ENCODE measurements around the gene UBE2I.

The UBE2I gene

GRCh38 chr16:1279081-1279944 lies 30.1 kb upstream of the UBE2I start:
- TF ChIP-seq CTCF (IDR thresholded peaks at IDR 0.05), result no peak
- no peak for TF ChIP-seq ZFX (IDR thresholded peaks at IDR 0.05; ENCODE audit: borderline replicate concordance)

GRCh38 chr16:1279945-1280589 lies 29.4 kb upstream of the UBE2I start:
- H3K27ac ChIP-seq, result no peak overlapping the region
- no peak for TF ChIP-seq ZFX (IDR thresholded peaks at IDR 0.05; ENCODE audit: borderline replicate concordance)

More at GRCh38 chr16:1279081-1279944, 30.1 kb upstream of the UBE2I start:
- H3K27ac ChIP-seq, result no peak overlapping the region

- no peak overlapping the region for H3K27ac ChIP-seq
- TF ChIP-seq ZFX (IDR thresholded peaks at IDR 0.05; ENCODE audit: borderline replicate concordance) (no peak), CTCF (IDR thresholded peaks at IDR 0.05) (no peak)
Observed at GRCh38 chr16:1280783-1281182, 28.7 kb upstream of the UBE2I start.

- TF ChIP-seq CTCF (IDR thresholded peaks at IDR 0.05) (no peak), ZFX (IDR thresholded peaks at IDR 0.05; ENCODE audit: borderline replicate concordance) (no peak)
- no peak overlapping the region for H3K27ac ChIP-seq
Observed at GRCh38 chr16:1281517-1281916, 27.9 kb upstream of the UBE2I start.

- TF ChIP-seq CTCF (IDR thresholded peaks at IDR 0.05) (no peak), ZFX (IDR thresholded peaks at IDR 0.05; ENCODE audit: borderline replicate concordance) (no peak)
- no peak overlapping the region for H3K27ac ChIP-seq
Observed at GRCh38 chr16:1282324-1282973, 27.0 kb upstream of the UBE2I start.

- TF ChIP-seq ZFX (IDR thresholded peaks at IDR 0.05; ENCODE audit: borderline replicate concordance), result no peak
- TF ChIP-seq CTCF (IDR thresholded peaks at IDR 0.05), result no peak
- no peak overlapping the region for H3K27ac ChIP-seq
Observed at GRCh38 chr16:1283296-1283695, 26.1 kb upstream of the UBE2I start.

GRCh38 chr16:1283996-1284616 lies 25.3 kb upstream of the UBE2I start:
- H3K27ac ChIP-seq, result no peak overlapping the region
- TF ChIP-seq ZFX (IDR thresholded peaks at IDR 0.05; ENCODE audit: borderline replicate concordance), result no peak
- no peak for TF ChIP-seq CTCF (IDR thresholded peaks at IDR 0.05)
